ENCODE data around the gene ABTB1.

The ABTB1 gene

GRCh38 chr3:127671523-127672428 is 976 bp upstream of the ABTB1 start:
- DNase-seq (ENCODE audit: low read depth) = no peak
- TF ChIP-seq, protein P1, sequence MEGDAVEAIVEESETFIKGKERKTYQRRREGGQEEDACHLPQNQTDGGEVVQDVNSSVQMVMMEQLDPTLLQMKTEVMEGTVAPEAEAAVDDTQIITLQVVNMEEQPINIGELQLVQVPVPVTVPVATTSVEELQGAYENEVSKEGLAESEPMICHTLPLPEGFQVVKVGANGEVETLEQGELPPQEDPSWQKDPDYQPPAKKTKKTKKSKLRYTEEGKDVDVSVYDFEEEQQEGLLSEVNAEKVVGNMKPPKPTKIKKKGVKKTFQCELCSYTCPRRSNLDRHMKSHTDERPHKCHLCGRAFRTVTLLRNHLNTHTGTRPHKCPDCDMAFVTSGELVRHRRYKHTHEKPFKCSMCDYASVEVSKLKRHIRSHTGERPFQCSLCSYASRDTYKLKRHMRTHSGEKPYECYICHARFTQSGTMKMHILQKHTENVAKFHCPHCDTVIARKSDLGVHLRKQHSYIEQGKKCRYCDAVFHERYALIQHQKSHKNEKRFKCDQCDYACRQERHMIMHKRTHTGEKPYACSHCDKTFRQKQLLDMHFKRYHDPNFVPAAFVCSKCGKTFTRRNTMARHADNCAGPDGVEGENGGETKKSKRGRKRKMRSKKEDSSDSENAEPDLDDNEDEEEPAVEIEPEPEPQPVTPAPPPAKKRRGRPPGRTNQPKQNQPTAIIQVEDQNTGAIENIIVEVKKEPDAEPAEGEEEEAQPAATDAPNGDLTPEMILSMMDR (IDR thresholded peaks at IDR 0.05; ENCODE audit: low read length, missing control alignments) = no peak
- H3K4me3 ChIP-seq (replicated peaks; ENCODE audit: low read depth, low read length) = peak overlapping the region; percentile 72

- H3K4me3 ChIP-seq (replicated peaks; ENCODE audit: low read depth, low read length) = peak overlapping the region; percentile 72
- TF ChIP-seq, protein P1 (IDR thresholded peaks at IDR 0.05; ENCODE audit: low read length, missing control alignments) = no peak
- DNase-seq (ENCODE audit: low read depth) = peak; percentile 56
Observed at GRCh38 chr3:127673191-127674100, 694 bp downstream of the ABTB1 start.

DNA sequence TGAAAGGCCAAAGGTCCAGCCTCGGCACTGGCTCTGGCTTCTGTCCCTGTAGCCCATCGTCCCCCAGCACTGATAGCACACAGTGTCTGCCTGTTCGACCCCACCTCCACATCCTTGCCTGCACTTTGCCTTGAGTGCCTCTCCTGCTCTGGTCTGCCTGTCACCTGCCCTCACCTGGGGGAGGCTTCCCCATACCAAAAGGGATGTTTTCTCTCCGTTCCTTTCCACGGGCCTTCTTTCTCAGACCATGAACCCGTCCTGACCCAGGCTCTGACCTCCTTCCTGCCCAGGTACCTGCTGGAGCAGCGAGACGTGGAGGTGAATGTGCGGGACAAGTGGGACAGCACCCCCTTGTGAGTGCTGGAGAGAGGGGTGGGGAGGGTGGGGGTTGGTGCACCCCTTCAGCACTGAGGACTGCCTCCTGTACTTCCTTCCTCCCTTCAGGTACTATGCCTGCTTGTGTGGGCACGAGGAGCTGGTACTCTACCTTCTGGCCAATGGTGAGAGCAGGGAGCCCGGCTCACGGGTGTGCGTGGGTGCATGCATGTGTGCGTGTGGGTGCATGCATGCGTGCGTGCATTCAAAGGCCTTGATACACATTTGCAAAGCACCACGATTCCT is 1.5 kb downstream of the ABTB1 start:
- TF ChIP-seq, protein P1 (IDR thresholded peaks at IDR 0.05; ENCODE audit: low read length, missing control alignments) = no peak
- no peak for DNase-seq (ENCODE audit: low read depth)
- peak overlapping the region; percentile 72 for H3K4me3 ChIP-seq (replicated peaks; ENCODE audit: low read depth, low read length)

DNA sequence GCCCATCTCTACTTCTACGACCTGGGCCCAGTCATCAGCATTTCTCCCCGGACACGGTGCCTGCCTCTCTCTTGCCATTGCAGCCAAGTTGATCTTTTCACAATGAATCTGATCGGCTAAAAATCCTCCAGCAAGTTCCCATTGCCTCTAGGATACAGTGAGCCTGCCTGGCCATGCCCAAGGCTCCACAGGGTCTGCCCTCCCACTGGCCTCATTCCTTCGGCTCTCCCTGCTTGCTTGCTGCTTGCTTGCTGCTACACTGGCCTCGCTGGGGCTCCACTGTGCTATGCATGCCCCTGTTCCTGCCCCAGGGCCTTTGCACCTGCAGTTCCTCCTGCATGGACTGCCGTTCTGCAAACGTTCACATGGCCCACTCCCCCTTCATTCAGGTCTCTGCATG is 2.0 kb downstream of the ABTB1 start:
- no peak overlapping the region for H3K4me3 ChIP-seq (replicated peaks; ENCODE audit: low read depth, low read length)
- DNase-seq (ENCODE audit: low read depth) = no peak
- TF ChIP-seq, protein P1 (IDR thresholded peaks at IDR 0.05; ENCODE audit: low read length, missing control alignments) = no peak

DNA sequence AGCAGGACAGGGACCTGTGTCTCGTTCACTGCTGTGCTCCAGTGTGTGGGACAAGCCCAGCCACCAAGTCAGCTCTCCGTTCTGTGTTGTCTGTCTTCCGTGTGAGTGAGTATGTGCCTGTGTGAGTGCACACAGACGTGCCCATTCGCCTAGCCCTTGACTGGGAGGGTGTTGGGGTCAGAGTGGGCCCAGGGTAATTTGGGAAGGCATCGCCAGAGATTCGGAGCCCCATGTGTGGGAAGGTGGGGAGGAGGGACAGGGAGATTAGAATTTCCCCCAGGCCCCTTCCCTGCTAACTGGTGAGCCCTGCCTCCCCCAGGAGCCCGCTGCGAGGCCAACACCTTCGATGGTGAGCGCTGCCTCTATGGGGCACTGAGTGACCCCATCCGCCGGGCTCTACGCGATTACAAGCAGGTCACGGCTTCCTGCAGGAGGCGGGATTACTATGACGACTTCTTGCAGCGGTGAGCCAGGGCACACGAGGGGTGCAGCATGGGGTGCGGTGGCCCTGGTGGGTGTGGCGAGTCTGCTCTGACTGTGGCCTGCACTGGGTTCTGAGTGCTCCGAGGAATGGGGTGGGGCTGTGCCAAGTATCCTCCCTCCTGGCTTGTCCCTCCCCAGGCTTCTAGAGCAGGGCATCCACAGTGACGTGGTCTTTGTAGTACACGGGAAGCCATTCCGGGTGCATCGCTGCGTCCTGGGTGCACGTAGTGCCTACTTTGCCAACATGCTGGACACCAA is 3.1 kb downstream of the ABTB1 start:
- no peak overlapping the region for H3K4me3 ChIP-seq (replicated peaks; ENCODE audit: low read depth, low read length)
- no peak for DNase-seq (ENCODE audit: low read depth)
- TF ChIP-seq, protein P1 (IDR thresholded peaks at IDR 0.05; ENCODE audit: low read length, missing control alignments) = no peak

- TF ChIP-seq, protein P1 (IDR thresholded peaks at IDR 0.05; ENCODE audit: low read length, missing control alignments) = no peak
- DNase-seq (ENCODE audit: low read depth) = no peak
Observed at GRCh38 chr3:127676456-127676855, 3.7 kb downstream of the ABTB1 start.

More at GRCh38 chr3:127676456-127676855, 3.7 kb downstream of the ABTB1 start:
- H3K4me3 ChIP-seq (replicated peaks; ENCODE audit: low read depth, low read length) = no peak overlapping the region

Data from fibroblast of pulmonary artery (primary cell).